ENCODE results near the gene ZBTB20.

ZBTB20 gene

GRCh38 chr3:114669614-114670013, 477.5 kb downstream of the ZBTB20 start:
- TF ChIP-seq CTCF (conservative IDR thresholded peaks at IDR 0.05; ENCODE audit: control insufficient read depth, insufficient read depth, low read depth, low read length): no peak
- no peak overlapping the region for H3K4me3 ChIP-seq (ENCODE audit: control insufficient read depth, low read depth, low read length)
- DNase-seq (ENCODE audit: low read depth): peak; percentile 23

GRCh38 chr3:114668099-114668498, 479.0 kb downstream of the ZBTB20 start:
- no peak for DNase-seq (ENCODE audit: low read depth)
- H3K4me3 ChIP-seq (ENCODE audit: control insufficient read depth, low read depth, low read length): no peak overlapping the region
- no peak for TF ChIP-seq CTCF (conservative IDR thresholded peaks at IDR 0.05; ENCODE audit: control insufficient read depth, insufficient read depth, low read depth, low read length)

- no peak for TF ChIP-seq CTCF (conservative IDR thresholded peaks at IDR 0.05; ENCODE audit: control insufficient read depth, insufficient read depth, low read depth, low read length)
- DNase-seq (ENCODE audit: low read depth): no peak
- no peak overlapping the region for H3K4me3 ChIP-seq (ENCODE audit: control insufficient read depth, low read depth, low read length)
Measured at GRCh38 chr3:114666623-114667022, 480.5 kb downstream of the ZBTB20 start.

DNA sequence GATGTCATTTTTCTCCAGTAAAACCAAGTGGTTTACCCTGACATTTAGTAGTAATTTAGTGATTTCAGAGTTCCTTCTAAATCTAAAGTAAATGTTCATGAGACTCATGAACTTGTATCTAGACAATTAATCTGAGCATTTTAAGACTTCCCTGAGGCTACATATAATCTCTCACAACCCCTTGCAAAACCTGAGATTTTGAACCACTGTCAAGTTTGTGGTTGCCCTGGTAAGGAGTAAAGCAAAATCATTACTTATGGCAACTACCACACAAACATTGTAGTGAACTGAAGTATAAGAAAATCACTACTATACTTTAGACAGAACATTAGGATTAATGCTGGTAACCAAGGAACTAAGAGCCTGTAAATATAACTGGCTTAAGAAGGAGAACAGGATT, 483.1 kb downstream of the ZBTB20 start:
- H3K4me3 ChIP-seq (ENCODE audit: control insufficient read depth, low read depth, low read length): no peak overlapping the region
- no peak for TF ChIP-seq CTCF (conservative IDR thresholded peaks at IDR 0.05; ENCODE audit: control insufficient read depth, insufficient read depth, low read depth, low read length)
- DNase-seq (ENCODE audit: low read depth): no peak

GRCh38 chr3:114660808-114661207, 486.3 kb downstream of the ZBTB20 start:
- TF ChIP-seq CTCF (conservative IDR thresholded peaks at IDR 0.05; ENCODE audit: control insufficient read depth, insufficient read depth, low read depth, low read length): no peak
- H3K4me3 ChIP-seq (ENCODE audit: control insufficient read depth, low read depth, low read length): no peak overlapping the region
- no peak for DNase-seq (ENCODE audit: low read depth)

DNA sequence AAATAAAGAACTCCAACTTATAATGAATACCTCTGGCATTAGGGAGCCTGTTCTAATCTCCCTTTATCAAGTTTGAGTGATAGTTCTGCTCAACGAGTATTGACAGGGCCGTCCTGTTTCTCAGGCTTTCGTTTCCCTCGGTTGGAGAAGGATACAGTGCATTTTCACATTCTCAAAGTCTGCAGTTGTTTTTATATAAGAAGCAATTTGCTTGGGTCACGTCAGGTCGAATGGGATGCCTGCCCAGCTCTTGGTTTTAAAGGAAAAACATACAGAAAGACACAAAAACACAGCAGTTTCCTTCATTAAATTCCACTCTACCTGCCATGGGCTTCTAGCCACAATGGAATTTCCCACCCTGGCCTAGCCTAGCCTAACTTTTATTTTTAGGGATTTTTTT, 487.0 kb downstream of the ZBTB20 start:
- TF ChIP-seq CTCF (conservative IDR thresholded peaks at IDR 0.05; ENCODE audit: control insufficient read depth, insufficient read depth, low read depth, low read length): no peak
- no peak overlapping the region for H3K4me3 ChIP-seq (ENCODE audit: control insufficient read depth, low read depth, low read length)
- DNase-seq (ENCODE audit: low read depth): peak; percentile 66
